HL-60 (cell line): ENCODE measurements around the gene NRDC.
A peak's percentile ranks its signal among the peaks of the same experiment; 100 is the strongest.

Source experiments
- DNase-seq, 2 experiments: peaks; one replicate each; pipeline ENCODE4 v3.0.0-alpha.2; 2010 to 2020; ENCODE audit warnings: low read depth in 1 of 2, low spot score in 1 of 2
- H3K27ac ChIP-seq: fragments of 250-450 bp; sonication (Bioruptor Pico); replicated peaks from 2 replicates; pipeline ENCODE4 v1.5.1; 2020; ENCODE audit warnings: mild to moderate bottlenecking, moderate library complexity
- H3K27me3 ChIP-seq: fragments of 250-450 bp; sonication (Bioruptor Pico); 2 replicates; pipeline ENCODE4 v1.5.1; 2021; ENCODE audit warnings: mild to moderate bottlenecking, moderate library complexity; ENCODE audit not compliant: insufficient read depth, poor library complexity, severe bottlenecking
- H3K4me3 ChIP-seq: replicated peaks from 2 replicates; pipeline ENCODE4 v1.5.1; 2011; ENCODE audit warnings: mild to moderate bottlenecking, control low read depth, low read length; ENCODE audit not compliant: insufficient read depth
- CTCF ChIP-seq: IDR thresholded peaks from one replicate; pipeline ENCODE4 v1.5.1; 2011; ENCODE audit warnings: low read length, control low read depth, inconsistent platforms; ENCODE audit not compliant: insufficient read depth
- GABPA ChIP-seq: IDR thresholded peaks from 2 replicates; pipeline ENCODE4 v1.6.1; 2012; ENCODE audit warnings: low read depth
- POLR2AphosphoS5 ChIP-seq: IDR thresholded peaks from 2 replicates; pipeline ENCODE4 v1.6.1; 2012; ENCODE audit warnings: low read depth
- REST ChIP-seq: IDR thresholded peaks from 2 replicates; pipeline ENCODE4 v1.6.1; 2012; ENCODE audit warnings: low read depth; ENCODE audit not compliant: insufficient replicate concordance
- SPI1 ChIP-seq: IDR thresholded peaks from 2 replicates; pipeline ENCODE4 v1.6.1; 2012; ENCODE audit warnings: low read depth, mild to moderate bottlenecking, borderline replicate concordance

Gene NRDC

DNA sequence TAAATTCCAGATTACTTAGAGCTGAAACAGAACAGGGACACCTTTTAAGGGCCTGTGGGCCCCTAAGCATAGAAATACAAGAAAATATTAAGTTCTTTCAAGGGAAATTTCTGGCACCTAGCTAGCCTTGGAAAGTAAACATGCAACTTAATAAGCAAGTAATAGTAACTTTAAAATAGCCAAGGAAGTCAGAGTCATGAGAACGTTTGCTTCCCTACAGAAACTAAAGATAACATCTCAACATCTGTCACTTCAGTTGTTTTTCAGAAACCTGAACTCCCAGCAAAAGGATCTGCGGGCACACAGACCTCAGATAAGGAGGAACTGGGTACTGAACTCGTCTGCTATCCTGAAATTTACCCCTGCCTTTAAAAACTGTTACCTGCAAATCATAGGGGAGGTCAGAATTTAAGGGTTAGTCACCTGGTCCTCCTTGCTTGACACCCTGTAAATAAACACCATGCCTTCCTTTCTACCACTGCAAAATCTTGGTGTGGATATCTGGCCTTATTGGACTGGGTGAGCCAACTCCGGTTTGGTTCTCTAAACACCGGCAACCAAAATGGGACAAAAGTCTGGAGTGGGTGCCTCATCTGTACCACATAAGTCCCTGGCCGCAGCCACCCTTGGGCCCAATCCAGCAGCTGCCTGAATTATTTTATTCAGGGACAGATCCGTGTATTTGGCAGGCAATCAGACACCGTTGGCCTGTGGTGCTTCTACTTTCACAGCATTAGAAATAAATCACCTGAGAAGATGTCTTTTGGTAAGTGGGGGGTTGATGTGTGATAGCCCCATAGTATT is 27.9 kb downstream of the NRDC start:
- Histone ChIP-seq H3K27ac (no peak overlapping the region; the same call in 1 of the 2 replicates), H3K27me3 (no peaks in the 10 kb centered on the region), H3K4me3 (no peak overlapping the region)
- peak in 1 of 2 experiments; percentile 20 for DNase-seq
- peak; percentile 63; the same call in 1 of the 2 replicates for TF ChIP-seq SPI1
- no peak for TF ChIP-seq REST

- no peak overlapping the region for H3K27ac ChIP-seq
- DNase-seq = no peak
- H3K4me3 ChIP-seq = no peak overlapping the region
- no peaks in the 10 kb centered on the region for H3K27me3 ChIP-seq
- TF ChIP-seq REST (no peak), CTCF (no peak), SPI1 (no peak), POLR2AphosphoS5 (no peak), GABPA (no peak)
Measured at GRCh38 chr1:51847294-51847920, 31.1 kb downstream of the NRDC start.

DNA sequence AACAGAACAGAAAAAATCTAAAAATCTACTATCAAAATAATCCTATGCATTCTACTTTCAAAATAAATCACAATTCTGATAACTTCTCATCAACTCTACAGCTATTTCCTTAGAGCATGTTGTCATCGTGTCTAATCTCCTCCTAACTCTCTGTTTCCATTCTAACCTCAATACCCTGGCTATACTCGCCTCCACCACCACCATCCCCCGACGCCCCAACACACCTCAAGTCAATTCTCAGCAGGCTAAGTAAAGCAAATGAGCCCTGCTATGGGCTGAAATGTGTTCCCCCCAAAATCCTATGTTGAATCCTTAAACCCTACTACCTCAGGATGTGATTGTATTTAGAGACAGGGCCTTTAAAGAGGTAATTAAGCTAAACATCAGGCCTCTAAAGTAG is 34.6 kb downstream of the NRDC start:
- H3K27ac ChIP-seq = no peak overlapping the region
- no peak overlapping the region for H3K4me3 ChIP-seq
- H3K27me3 ChIP-seq = no peaks in the 10 kb centered on the region
- TF ChIP-seq CTCF (no peak), REST (no peak), POLR2AphosphoS5 (no peak), GABPA (no peak), SPI1 (no peak)
- no peak for DNase-seq
